Measurements from ENCODE around the gene APOM. TPM values are rescaled to one million over a fixed set of nuclear protein-coding genes. Genes with fewer than 3 reads are reported as not detected.
A peak's percentile ranks its signal among the peaks of the same experiment; 100 is the strongest.

The APOM gene
- total and polyA plus RNA-seq, 7 experiments from 2014 or later = 0.78 to 5.0 (median 3.6) TPM

- peak overlapping the region; percentile 81 to 95 (median 88) for H3K27ac Mint-ChIP-seq
- ChIA-PET CTCF (no interaction called here), POLR2A (interaction anchor here (0.6 to 7.1 kb wide), 9 partner anchors 7 to 310 kb away, joined by 3 to 193 read pairs (median 5); partner anchors contain the start of genes APOM, BAG6, DDX39B and LSM2)
- intact Hi-C loops (cut with micrococcal nuclease) = loop anchor here (1.0 to 10.0 kb wide), 3 partner anchors 8 to 1755 kb away; partner anchors contain the start of genes BAG6 (in 2 of the 2), CUTA (in 1 of the 2), HSD17B8 (in 1 of the 2) and PHF1 (in 1 of the 2)
- H3K36me3 Mint-ChIP-seq = peaks cover 6 to 46% (median 19%) of the 10 kb centered on the region in 5 donors
- peaks cover 0 to 38% (median 6%) of the 10 kb centered on the region in 3 experiments for H3K36me3 ChIP-seq (ENCODE audit: control insufficient read depth in 2 of 3, insufficient read depth in 3 of 3, low read length in 3 of 3)
- H3K27me3 ChIP-seq (ENCODE audit: control insufficient read depth in 2 of 2, insufficient read depth in 2 of 2, low read length in 2 of 2) = no peaks in the 10 kb centered on the region
- peaks cover 60 to 92% (median 83%) of the 10 kb centered on the region in 7 donors for H3K4me1 Mint-ChIP-seq
- DNase-seq = peak in 7 of 9 donors; percentile 18 to 48 (median 32)
- peak overlapping the region; percentile 89 to 98 (median 92) for H3K4me3 Mint-ChIP-seq
- H3K9me3 Mint-ChIP-seq = peaks cover 0 to under 1% (median 0%) of the 10 kb centered on the region in 11 donors
- H3K4me1 ChIP-seq (ENCODE audit: control insufficient read depth in 2 of 2, insufficient read depth in 2 of 2, low read length in 2 of 2) = peaks cover 43 to 54% of the 10 kb centered on the region in 2 donors
- no peaks in the 10 kb centered on the region for H3K9me3 ChIP-seq (ENCODE audit: control insufficient read depth in 2 of 3, low read length in 3 of 3)
- peak; percentile 47 for ATAC-seq
- H3K27me3 Mint-ChIP-seq = peaks cover 0 to under 1% (median 0%) of the 10 kb centered on the region in 5 donors
- peak overlapping the region; percentile 79 for H3K4me3 ChIP-seq (ENCODE audit: low read length)
- H3K27ac ChIP-seq (ENCODE audit: low read depth, low read length) = peak overlapping the region; percentile 88
Observed at GRCh38 chr6:31659649-31660380, 4.1 kb downstream of the APOM start.

- peaks cover 0 to 2% (median 0%) of the 10 kb centered on the region in 11 donors for H3K9me3 Mint-ChIP-seq
- H3K36me3 Mint-ChIP-seq = peaks cover 4 to 44% (median 18%) of the 10 kb centered on the region in 5 donors
- peaks cover 0 to 2% (median 0%) of the 10 kb centered on the region in 5 donors for H3K27me3 Mint-ChIP-seq
- Histone ChIP-seq H3K36me3 (ENCODE audit: control insufficient read depth in 2 of 3, insufficient read depth in 3 of 3, low read length in 3 of 3) (peaks cover 0 to 37% (median 6%) of the 10 kb centered on the region in 3 experiments), H3K9me3 (ENCODE audit: control insufficient read depth in 2 of 3, low read length in 3 of 3) (no peaks in the 10 kb centered on the region), H3K27ac (ENCODE audit: low read depth, low read length) (peak within 1 kb of the TSS; percentile 88), H3K4me1 (ENCODE audit: control insufficient read depth in 2 of 2, insufficient read depth in 2 of 2, low read length in 2 of 2) (peaks cover 43 to 54% of the 10 kb centered on the region in 2 donors), H3K4me3 (ENCODE audit: low read length) (peak within 1 kb of the TSS; percentile 79), H3K27me3 (ENCODE audit: control insufficient read depth in 2 of 2, insufficient read depth in 2 of 2, low read length in 2 of 2) (no peaks in the 10 kb centered on the region)
- H3K4me3 Mint-ChIP-seq = peak within 1 kb of the TSS; percentile 89 to 98 (median 92)
- peak; percentile 72 for ATAC-seq
- intact Hi-C loops (cut with micrococcal nuclease) = loop anchor here (1.0 to 10.0 kb wide), 3 partner anchors 8 to 1754 kb away; partner anchors contain the start of genes BAG6 (in 2 of the 2), CUTA (in 1 of the 2), HSD17B8 (in 1 of the 2) and PHF1 (in 1 of the 2)
- ChIA-PET POLR2A (interaction anchor here (0.6 to 7.1 kb wide), 20 partner anchors 8 to 1617 kb away, joined by 3 to 193 read pairs (median 4); partner anchors contain the start of genes ABHD16A, APOM, BAG6 and DDX39B), CTCF (interaction anchor here (0.9 kb wide), 1 partner anchor 8 kb away, joined by 3 read pairs; the partner anchor contains the start of gene BAG6)
- DNase-seq = peak; percentile 49 to 79 (median 63)
- H3K27ac Mint-ChIP-seq = peak within 1 kb of the TSS; percentile 81 to 95 (median 89)
- peaks cover 58 to 89% (median 78%) of the 10 kb centered on the region in 7 donors for H3K4me1 Mint-ChIP-seq
Observed at GRCh38 chr6:31660381-31661261, 4.9 kb downstream of the APOM start, which contains the start of gene C6orf47. Gene C6orf47 (minus strand): TSS chr6:31660778. CDS start chr6:31659947, 831 bp downstream.

GRCh38 chr6:31661262-31662123 is 5.8 kb downstream of the APOM start:
- Mint-ChIP-seq H3K27ac (peak overlapping the region; percentile 75 to 95 (median 88)), H3K9me3 (peaks cover 0 to 2% (median 0%) of the 10 kb centered on the region in 11 donors), H3K27me3 (peaks cover 0 to 2% (median 0%) of the 10 kb centered on the region in 5 donors), H3K36me3 (peaks cover 4 to 41% (median 13%) of the 10 kb centered on the region in 5 donors), H3K4me3 (peak overlapping the region; percentile 89 to 98 (median 92)), H3K4me1 (peaks cover 49 to 89% (median 73%) of the 10 kb centered on the region in 7 donors)
- peak overlapping the region; percentile 88 for H3K27ac ChIP-seq (ENCODE audit: low read depth, low read length)
- H3K27me3 ChIP-seq (ENCODE audit: control insufficient read depth in 2 of 2, insufficient read depth in 2 of 2, low read length in 2 of 2) = no peaks in the 10 kb centered on the region
- peaks cover 0 to 33% (median 6%) of the 10 kb centered on the region in 3 experiments for H3K36me3 ChIP-seq (ENCODE audit: control insufficient read depth in 2 of 3, insufficient read depth in 3 of 3, low read length in 3 of 3)
- H3K4me1 ChIP-seq (ENCODE audit: control insufficient read depth in 2 of 2, insufficient read depth in 2 of 2, low read length in 2 of 2) = peaks cover 47 to 57% of the 10 kb centered on the region in 2 donors
- ATAC-seq (no peak), DNase-seq (no peak)
- ChIA-PET POLR2A (interaction anchor here (0.6 to 7.1 kb wide), 23 partner anchors 9 to 1616 kb away, joined by 3 to 193 read pairs (median 4); partner anchors contain the start of genes ABHD16A, APOM, BAG6 and DDX39B), CTCF (interaction anchor here (0.9 kb wide), 1 partner anchor 9 kb away, joined by 3 read pairs; the partner anchor contains the start of gene BAG6)
- H3K9me3 ChIP-seq (ENCODE audit: control insufficient read depth in 2 of 3, low read length in 3 of 3) = no peaks in the 10 kb centered on the region
- H3K4me3 ChIP-seq (ENCODE audit: low read length) = peak overlapping the region; percentile 79
- intact Hi-C loops (cut with micrococcal nuclease) = loop anchor here in 1 of 2 donors (10.0 kb wide), 2 partner anchors 1543 to 1753 kb away; partner anchors contain the start of genes CUTA, HSD17B8, PHF1 and RING1

DNA sequence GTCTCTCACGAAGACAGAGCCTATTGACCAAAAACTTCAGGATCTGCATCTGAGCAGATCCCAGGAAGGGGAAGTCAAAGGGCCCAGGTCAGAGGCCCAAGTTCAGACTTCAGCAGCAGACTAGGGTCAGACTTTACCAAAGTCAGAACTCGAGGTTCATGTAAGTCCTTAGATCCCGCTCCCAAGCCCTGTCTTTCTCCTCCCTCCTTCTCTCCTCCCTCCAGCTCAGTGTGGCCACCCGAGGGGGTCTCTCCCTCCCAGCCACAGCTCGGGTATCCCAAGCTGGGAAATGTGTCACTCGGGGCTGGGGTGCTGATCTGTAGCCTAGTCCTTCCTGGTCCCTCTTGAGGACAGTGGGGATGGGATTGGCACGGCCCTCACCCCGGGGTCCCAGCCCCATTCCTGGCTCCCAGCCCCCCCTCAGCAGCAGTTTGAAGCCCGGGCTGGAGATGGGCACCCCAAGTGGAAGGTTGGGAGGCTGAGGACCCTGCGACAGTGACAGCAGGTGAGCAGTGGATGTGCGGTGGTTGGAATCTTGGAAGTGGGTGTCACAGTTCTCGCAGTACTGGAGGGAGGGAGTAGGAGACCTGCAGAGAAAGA is 6.5 kb downstream of the APOM start:
- no peaks in the 10 kb centered on the region for H3K27me3 ChIP-seq (ENCODE audit: control insufficient read depth in 2 of 2, insufficient read depth in 2 of 2, low read length in 2 of 2)
- no peaks in the 10 kb centered on the region for H3K9me3 ChIP-seq (ENCODE audit: control insufficient read depth in 2 of 3, low read length in 3 of 3)
- H3K4me3 ChIP-seq (ENCODE audit: low read length) = no peak overlapping the region
- peaks cover 48 to 90% (median 76%) of the 10 kb centered on the region in 7 donors for H3K4me1 Mint-ChIP-seq
- peak overlapping the region; percentile 9 to 98 (median 91) for H3K4me3 Mint-ChIP-seq
- peaks cover 4 to 41% (median 11%) of the 10 kb centered on the region in 5 donors for H3K36me3 Mint-ChIP-seq
- ATAC-seq (no peak), DNase-seq (no peak)
- CTCF ChIA-PET = no interaction called here
- intact Hi-C loops (cut with micrococcal nuclease) = loop anchor here in 1 of 2 donors (10.0 kb wide), 2 partner anchors 1543 to 1753 kb away; partner anchors contain the start of genes CUTA, HSD17B8, PHF1 and RING1
- peaks cover 50 to 62% of the 10 kb centered on the region in 2 donors for H3K4me1 ChIP-seq (ENCODE audit: control insufficient read depth in 2 of 2, insufficient read depth in 2 of 2, low read length in 2 of 2)
- H3K36me3 ChIP-seq (ENCODE audit: control insufficient read depth in 2 of 3, insufficient read depth in 3 of 3, low read length in 3 of 3) = peaks cover 0 to 30% (median 6%) of the 10 kb centered on the region in 3 experiments
- H3K27ac ChIP-seq (ENCODE audit: low read depth, low read length) = no peak overlapping the region
- POLR2A ChIA-PET = interaction anchor here (0.6 to 7.1 kb wide), 8 partner anchors 9 to 168 kb away, joined by 3 to 193 read pairs (median 6); partner anchors contain the start of genes ABHD16A, APOM, BAG6 and LY6G5C
- H3K27me3 Mint-ChIP-seq = peaks cover 0 to 2% (median 0%) of the 10 kb centered on the region in 5 donors
- peaks cover 0 to 2% (median 0%) of the 10 kb centered on the region in 11 donors for H3K9me3 Mint-ChIP-seq
- H3K27ac Mint-ChIP-seq = peak overlapping the region; percentile 41 to 95 (median 78)

All from naive thymus-derived CD4-positive, alpha-beta T cell (primary cell).